Measurements from ENCODE around the gene KRT81.
"Not testable (repeated sequence)": the region's sequence is repeated elsewhere in the genome, so short reads cannot be mapped to it uniquely, and the experiment has no call there.

Gene KRT81

GRCh38 chr12:52241205-52241842, 50.0 kb downstream of the KRT81 start:
- no peak for DNase-seq (ENCODE audit: low spot score)

GRCh38 chr12:52240247-52240646, 51.1 kb downstream of the KRT81 start:
- not testable (repeated sequence) for DNase-seq (ENCODE audit: low spot score)

- no peak for DNase-seq (ENCODE audit: low spot score)
Observed at GRCh38 chr12:52239767-52240166, 51.6 kb downstream of the KRT81 start.

DNA sequence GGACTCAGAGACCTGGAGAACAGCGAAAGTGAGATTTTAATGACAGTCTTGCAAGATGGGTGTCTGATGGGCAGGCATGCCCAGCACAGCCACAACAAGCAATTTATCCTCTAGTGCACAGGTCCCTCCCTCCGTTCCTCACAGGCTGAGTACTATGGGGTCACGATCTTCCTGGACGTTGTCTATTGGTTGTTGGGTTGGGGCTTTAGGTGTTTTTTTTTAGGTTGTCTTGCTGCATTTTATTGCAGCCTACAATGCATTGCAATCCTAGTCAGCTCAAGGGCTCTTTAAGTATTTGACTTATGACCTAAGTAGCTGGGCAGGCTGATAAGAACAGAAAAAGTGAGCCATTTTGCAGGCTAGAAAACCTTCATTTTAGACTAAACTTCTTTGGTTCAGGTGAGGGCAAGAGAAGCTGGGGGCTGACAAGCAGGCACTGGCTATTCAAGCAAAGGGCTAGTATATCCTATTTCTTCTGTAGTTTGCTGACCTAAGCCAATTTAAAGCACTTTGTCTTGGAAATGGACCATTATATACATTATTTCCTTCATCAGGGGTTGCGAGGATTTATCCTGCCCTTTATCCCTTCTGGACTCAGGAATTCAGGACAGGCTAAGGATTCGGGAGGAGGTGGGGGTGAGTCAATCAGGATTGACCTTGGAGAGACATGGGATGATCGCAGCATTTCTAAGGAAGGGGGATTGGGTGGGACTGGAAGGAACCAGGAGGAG, 52.3 kb downstream of the KRT81 start:
- no peak for DNase-seq (ENCODE audit: low spot score)

- no peak for DNase-seq (ENCODE audit: low spot score)
Observed at GRCh38 chr12:52238207-52238840, 53.0 kb downstream of the KRT81 start.

- DNase-seq (ENCODE audit: low spot score), result no peak
Observed at GRCh38 chr12:52236386-52237050, 54.8 kb downstream of the KRT81 start.
